Daoy (cell line): Measurements from ENCODE around the gene FHOD3. TPM values are rescaled to one million over a fixed set of nuclear protein-coding genes. Genes with fewer than 3 reads are reported as not detected.
A peak's percentile ranks its signal among the peaks of the same experiment; 100 is the strongest.
"Not testable (repeated sequence)": the region's sequence is repeated elsewhere in the genome, so short reads cannot be mapped to it uniquely, and the experiment has no call there.

ENCODE experiments used
- DNase-seq: peaks from one replicate; pipeline ENCODE4 v3.0.0-alpha.2; 2015; ENCODE audit warnings: low read depth
- total RNA-seq: library from RNA; depleted of rRNA; stranded (reverse); fragments of >200 nt; shearing (Covaris generic); gene quantifications from 2 replicates; pipeline ENCODE4 v1.2.3, GENCODE V29; 2014

FHOD3 gene
- total RNA-seq, 1 experiment from 2014 or later: 17.8 TPM

DNA sequence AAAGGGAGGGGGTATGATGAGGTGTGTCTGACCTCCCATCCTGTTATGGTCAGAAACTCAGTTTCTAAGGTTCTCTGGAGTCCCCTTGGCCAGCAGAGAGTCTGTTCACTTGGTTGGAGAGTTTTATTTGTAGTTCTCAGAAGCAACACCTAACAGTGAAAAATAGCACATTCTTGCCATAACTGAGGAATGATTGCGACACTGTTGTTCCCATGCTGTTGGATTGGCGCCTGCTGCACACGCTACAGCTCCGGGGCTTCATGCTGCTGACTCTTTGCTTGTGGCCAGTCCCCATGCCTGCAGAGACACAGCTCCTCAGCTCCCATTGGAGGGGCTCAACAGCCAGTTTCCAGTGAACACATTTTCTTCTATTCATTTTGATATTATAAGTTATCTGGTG lies 489.2 kb downstream of the FHOD3 start:
- DNase-seq: no peak

- DNase-seq: no peak
Observed at GRCh38 chr18:36792634-36793283, 495.2 kb downstream of the FHOD3 start.

DNA sequence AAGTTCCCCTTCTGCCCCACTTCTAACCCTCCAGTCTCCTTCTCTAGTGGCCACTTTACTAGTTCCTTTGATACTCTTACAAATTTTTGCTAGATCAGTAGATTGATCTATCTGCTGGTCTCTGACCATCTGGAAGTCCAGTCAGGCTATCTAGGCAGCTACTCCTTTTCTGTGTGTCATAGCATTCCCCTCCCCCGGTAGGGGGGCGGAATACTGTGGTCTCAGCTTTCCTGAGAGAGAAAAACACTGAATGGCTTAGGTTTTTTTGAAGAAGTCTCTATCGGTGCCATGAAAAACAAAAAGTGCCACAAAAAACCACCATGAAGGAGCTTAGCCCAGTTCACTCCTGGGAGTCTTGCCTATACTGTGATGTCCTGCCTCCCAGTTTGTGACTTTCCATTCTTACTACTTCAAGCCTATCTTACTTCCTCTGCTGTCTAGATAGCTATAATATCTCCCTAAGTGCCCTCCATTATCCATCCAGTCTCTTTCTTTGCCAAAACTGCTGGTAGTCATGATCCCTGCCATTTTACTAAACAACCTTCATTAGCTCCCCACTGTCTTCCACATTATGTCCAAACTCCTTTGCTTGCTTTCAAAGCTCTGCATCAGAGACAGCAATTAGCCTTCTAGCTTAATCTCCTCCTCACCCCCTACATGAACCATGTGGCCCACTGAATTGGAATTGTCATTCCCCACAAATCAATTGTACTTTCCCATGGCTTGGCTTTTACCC lies 501.4 kb downstream of the FHOD3 start:
- no peak for DNase-seq

DNA sequence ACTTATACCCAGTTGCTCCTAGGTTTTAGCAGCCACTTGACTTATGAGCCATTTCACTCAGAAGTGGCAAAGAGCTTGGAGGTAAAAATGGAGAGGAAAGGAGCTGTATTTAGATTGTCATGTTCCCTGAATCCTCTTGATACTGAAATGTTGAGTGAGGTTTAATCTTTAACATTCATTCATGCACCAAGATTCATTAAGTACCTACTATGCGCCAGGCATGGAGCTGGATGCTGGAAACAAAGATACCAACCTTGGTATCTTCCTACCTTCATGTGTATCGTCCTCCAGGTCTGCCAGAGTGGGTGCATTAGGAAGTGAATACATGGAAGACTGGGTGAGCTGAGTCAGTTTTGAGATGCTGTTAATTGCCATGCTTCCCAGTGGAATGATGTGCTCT lies 507.6 kb downstream of the FHOD3 start:
- no peak for DNase-seq

- no peak for DNase-seq
Observed at GRCh38 chr18:36808681-36809080, 511.2 kb downstream of the FHOD3 start.

DNA sequence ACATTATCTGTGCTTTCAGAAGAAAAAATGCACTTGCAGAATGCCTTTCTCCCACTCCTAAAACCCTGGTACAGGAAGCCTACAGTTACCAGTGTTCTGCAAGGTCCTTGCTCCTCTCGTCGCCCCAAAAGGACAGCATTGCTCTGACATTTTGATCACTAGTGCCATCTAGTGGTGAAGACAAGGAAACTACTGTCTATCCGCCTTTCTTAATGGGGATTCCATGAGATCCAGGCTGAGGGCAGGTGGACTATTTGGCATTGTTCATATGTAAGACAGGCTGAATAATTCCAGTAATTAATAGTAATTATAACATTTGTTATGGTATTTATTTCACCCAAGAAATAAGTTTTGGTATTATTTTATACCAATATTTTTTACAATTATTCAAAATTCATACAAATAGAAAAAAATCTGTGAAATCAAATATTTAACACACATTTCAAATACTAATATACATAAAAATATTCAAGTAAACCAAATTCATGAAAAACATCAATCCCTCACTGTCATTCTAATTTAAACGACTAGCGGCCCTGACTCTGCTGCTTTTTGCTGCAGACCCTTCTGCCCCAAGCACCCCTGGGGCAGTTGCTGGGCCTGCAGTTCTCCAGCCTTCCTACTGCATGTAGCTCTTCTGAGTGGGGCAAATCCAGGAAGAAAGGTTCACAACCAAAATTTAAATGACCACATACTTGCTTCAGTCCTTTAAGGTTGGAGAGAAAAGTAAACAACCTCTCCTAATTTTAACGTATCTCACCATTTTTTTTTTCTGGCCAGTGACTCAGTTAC lies 512.3 kb downstream of the FHOD3 start:
- peak; percentile 47 for DNase-seq

GRCh38 chr18:36811430-36811829 lies 513.9 kb downstream of the FHOD3 start:
- no peak for DNase-seq

DNA sequence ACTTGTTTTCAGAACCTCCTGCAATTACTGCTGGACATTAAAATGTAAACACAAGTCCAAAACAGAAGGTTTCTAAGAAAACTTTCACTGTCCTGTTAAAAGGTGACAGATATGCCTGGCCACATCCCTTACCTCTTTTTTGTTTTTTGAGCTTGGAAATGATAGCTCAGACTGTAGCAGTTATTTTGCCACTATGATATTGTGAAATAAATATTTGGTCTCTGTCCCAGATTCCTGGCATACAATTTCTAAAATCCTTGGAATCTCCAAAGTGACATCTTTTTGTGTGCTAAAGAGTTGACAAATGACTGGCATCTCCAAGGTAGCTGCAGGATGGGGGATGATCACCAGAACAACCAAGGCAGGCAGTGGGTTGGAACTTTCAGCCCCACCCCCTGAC lies 514.4 kb downstream of the FHOD3 start:
- no peak for DNase-seq

DNA sequence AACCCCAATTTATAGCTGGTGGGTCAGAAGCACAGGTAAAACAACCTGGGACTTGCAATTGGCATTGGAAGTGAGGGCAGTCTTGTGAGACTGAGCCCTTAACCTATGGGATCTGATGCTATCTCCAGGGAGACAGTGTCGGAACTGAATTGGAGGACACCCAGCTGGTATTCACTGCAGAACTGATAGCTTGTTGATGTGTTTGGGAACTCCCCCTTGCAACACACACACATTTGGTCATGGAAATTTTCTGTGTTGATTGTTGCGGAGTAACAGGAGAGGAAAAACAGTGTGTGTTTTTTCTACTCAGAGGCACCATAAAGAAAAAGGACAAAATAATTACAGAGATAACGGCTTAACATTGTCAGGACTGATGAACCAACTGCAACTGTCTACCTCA lies 515.2 kb downstream of the FHOD3 start:
- DNase-seq: no peak

GRCh38 chr18:36813101-36813775 lies 515.7 kb downstream of the FHOD3 start:
- no peak for DNase-seq

DNA sequence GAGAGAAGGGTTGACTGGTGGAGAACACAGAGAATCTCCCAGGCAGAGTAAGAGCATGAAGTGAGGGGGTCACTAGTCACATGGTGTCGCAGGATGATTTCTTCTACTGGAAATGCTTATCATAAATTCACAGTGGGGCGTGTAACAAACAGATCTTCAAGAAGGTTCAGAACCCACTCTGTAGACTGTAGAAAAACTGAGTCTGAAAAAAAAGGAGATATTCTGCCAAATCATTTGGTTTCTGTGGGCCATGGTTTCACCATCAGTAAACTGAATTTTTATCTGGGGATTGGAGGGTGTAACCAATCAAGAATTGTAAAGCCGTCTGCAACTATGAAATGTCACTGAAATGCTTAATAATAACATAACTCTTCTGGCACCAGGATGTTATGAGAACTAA lies 516.3 kb downstream of the FHOD3 start:
- DNase-seq: no peak

DNA sequence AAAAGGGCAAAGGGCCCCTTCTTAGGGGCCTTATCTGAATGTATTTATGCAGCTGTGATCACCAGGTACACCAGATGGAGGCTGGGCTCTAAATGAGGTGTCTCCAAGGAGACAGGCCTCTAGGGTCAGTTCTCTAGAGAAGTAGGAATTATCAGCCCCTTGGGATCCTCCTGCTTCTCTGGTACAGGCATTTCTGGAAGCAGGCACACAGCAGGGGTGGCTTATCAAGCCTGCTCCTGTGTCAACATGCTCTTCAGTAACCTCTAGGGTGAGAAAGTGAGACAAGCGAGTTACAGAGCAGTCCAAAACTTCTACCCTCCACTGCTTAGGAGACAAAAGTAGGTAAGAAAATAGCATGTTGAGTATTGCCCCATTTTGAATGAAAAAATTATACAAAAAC lies 517.5 kb downstream of the FHOD3 start:
- DNase-seq: no peak

GRCh38 chr18:36816096-36816495 lies 518.6 kb downstream of the FHOD3 start:
- not testable (repeated sequence) for DNase-seq

GRCh38 chr18:36817039-36817438 lies 519.5 kb downstream of the FHOD3 start:
- DNase-seq: no peak

GRCh38 chr18:36818652-36819051 lies 521.1 kb downstream of the FHOD3 start:
- no peak for DNase-seq

GRCh38 chr18:36819621-36820020 lies 522.1 kb downstream of the FHOD3 start:
- DNase-seq: no peak

DNA sequence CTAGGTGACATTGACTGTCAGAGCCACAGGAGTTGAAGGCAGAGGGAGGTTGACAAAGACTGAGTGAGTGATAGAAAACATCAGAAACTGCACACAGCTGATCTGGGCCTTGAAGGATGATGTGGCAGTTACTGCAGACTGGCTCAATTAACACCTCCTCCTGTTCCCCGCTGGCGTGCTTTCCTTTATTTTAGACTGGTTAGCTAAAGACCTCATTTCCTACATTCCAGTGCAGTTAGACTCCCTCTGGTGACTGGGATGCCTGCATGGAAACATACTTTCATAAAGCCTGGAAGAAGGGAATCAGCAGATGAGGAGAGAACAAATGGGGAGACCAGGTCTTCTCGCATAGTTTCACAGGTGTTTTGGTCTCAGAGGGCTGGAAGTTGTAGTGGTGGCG lies 524.2 kb downstream of the FHOD3 start:
- DNase-seq: no peak

- no peak for DNase-seq
Observed at GRCh38 chr18:36825526-36825925, 528.0 kb downstream of the FHOD3 start.

DNA sequence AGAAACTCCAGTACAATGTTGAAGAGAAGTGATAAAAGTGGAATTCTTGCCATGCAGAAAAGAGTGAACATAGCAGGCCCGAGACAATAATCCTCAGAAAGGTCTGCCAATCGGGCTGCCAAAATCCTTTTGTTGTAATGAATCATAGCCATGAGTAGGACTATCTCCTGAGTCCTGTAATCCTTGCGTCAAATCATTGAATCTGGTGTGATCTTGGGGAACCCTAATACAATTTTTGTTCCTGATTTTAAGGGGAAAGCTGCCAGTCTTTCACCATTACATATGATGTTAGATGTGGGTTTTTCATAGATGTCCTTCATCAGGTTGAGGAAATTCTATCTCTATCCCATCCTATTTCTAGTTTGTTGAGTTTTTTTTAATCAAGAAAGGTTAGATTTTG lies 529.0 kb downstream of the FHOD3 start:
- no peak for DNase-seq

GRCh38 chr18:36828157-36828629 lies 530.7 kb downstream of the FHOD3 start:
- peak; percentile 59 for DNase-seq

DNA sequence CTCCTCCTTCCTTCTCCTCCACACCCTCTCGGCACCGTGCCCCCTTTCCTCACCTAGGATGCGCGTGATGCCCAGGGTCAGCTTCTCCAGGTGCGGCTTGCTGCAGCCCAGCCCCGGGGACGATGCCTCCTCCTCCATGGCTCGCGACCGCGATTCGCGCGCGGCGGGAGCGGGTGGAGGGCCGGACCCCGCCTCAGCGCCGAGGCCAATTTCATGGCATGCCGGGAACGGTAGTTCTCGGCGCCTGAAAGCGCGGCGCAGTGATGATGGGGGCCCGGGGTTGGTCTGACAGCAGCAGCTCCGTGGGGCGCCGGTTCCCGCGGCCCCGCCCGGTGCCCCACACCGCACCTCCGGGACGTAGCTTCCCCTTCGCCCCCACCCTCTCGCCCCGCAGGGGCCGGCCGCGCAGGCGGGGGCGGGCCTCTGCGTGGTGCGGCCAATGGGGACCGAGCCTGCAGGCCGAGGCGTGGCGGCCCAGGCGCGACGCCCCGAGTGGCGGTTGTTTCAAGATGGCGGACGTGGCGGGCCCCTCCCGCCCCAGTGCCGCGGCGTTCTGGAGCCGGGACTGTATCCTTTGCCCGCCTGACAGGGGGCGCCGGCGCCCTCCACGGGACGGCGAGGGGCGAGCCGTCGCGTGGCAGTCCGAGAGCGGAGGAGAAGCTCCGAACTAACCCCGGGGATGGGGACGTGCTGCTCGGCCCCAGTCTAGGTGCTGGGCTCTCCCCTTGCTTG lies 531.3 kb downstream of the FHOD3 start, which contains the start of the genes KIAA1328 and TPGS2:
Gene KIAA1328, plus strand, starts transcription at position 498 of the 732 bp plus-strand sequence. Its CDS starts 12 bp downstream, at position 510.
Gene TPGS2, minus strand, starts transcription at position 373 of the 732 bp plus-strand sequence. Its CDS starts 235 bp downstream, at position 138.
- peak; percentile 91 for DNase-seq
